Stomach (tissue), 9 donors: Measurements from ENCODE around the gene ISCA1. TPM values are rescaled to one million over a fixed set of nuclear protein-coding genes. Genes with fewer than 3 reads are reported as not detected.
"Not testable (repeated sequence)": the region's sequence is repeated elsewhere in the genome, so short reads cannot be mapped to it uniquely, and the experiment has no call there.

Experiments
- DNase-seq, 2 donors: peaks; one replicate each; pipeline versions ENCODE4 v3.0.0 to v3.0.0-alpha.2; 2013 to 2019
- H3K27ac ChIP-seq, 5 donors: fragments of 200-600 bp in 4 of 5; sonication (generic) in 4 of 5; one replicate each; pipeline ENCODE4 v1.5.1; 2013 to 2019; ENCODE audit warnings: mild to moderate bottlenecking in 1 of 5, moderate library complexity in 1 of 5
- H3K27me3 ChIP-seq, 3 donors: fragments of 200-600 bp; sonication (generic); one replicate each; pipeline ENCODE4 v1.5.1; 2017 to 2019; ENCODE audit warnings: mixed run types in 1 of 3
- H3K36me3 ChIP-seq, 4 donors: fragments of 200-600 bp; sonication (generic); 1 replicate in 3 of 4; 2 replicates in 1 of 4; pipeline ENCODE4 v1.5.1; 2016 to 2019
- H3K4me1 ChIP-seq, 4 donors: fragments of 200-600 bp; sonication (generic); one replicate each; pipeline ENCODE4 v1.5.1; 2016 to 2019
- H3K4me3 ChIP-seq, 4 donors: fragments of 200-600 bp; sonication (generic) in 3 of 4; one replicate each; pipeline ENCODE4 v1.5.1; 2016 to 2019; ENCODE audit warnings: mild to moderate bottlenecking in 1 of 4
- H3K9me3 ChIP-seq, 4 donors: fragments of 200-600 bp; sonication (generic); one replicate each; pipeline ENCODE4 v1.5.1; 2016 to 2019
- CTCF ChIP-seq, 7 experiments: fragments of 450-650 bp in 4 of 7; fragments of 200-600 bp in 3 of 7; sonication (generic) in 3 of 7; IDR thresholded peaks; one replicate each; pipeline ENCODE4 v1.5.1; 2016 to 2019; ENCODE audit warnings: antibody characterized with exemption in 7 of 7, control low read depth in 2 of 7, mild to moderate bottlenecking in 1 of 7
- EP300 ChIP-seq: sonication (generic); formaldehyde crosslinking; IDR thresholded peaks from one replicate; pipeline ENCODE4 v1.6.1; 2017; ENCODE audit warnings: antibody characterized with exemption
- POLR2A ChIP-seq, 4 donors: fragments of 450-650 bp; IDR thresholded peaks; one replicate each; pipeline ENCODE4 v1.6.1; 2016; ENCODE audit warnings: antibody characterized with exemption in 4 of 4, control low read depth in 2 of 4, mild to moderate bottlenecking in 1 of 4, moderate library complexity in 1 of 4
- POLR2AphosphoS5 ChIP-seq, 3 donors: sonication (generic); formaldehyde crosslinking; IDR thresholded peaks; one replicate each; pipeline ENCODE4 v1.6.1; 2016; ENCODE audit warnings: antibody characterized with exemption in 3 of 3
- WGBS, 5 donors: extraction: QIAGEN DNeasy Blood & Tissue Kit in 3 of 5; methylation state at CpG; one replicate each; pipeline versions ENCODE4 v1.1.5 to v1.1.7; 2013 to 2018; 5-methylcytosine and 5-hydroxymethylcytosine counted together
- intact Hi-C: fragments of 100-400 bp; cut with DNase I; formaldehyde crosslinking; loops from one replicate; pipeline ENCODE4 v1.15.1; 2023; ENCODE audit warnings: low total_unique reads
- polyA plus RNA-seq, 3 donors: library from polyadenylated mRNA; stranded (reverse); fragments of 200-250 nt; gene quantifications; one replicate each; pipeline ENCODE4 v1.2.3, GENCODE V29; 2013
- total RNA-seq, 5 donors: library from RNA; depleted of rRNA; stranded (reverse); fragments of >200 nt; gene quantifications; one replicate each; pipeline versions ENCODE4 v1.1.0 to v1.2.3, GENCODE V29; 2014 to 2016
- donor health status: healthy with polysubstance abuse.
- donor health status: Bipolar disorder and iron deficiency.
- donor health status: healthy.

ISCA1 gene
- total and polyA plus RNA-seq, 8 donors: 5.8 to 80.4 (median 32.2) TPM

DNA sequence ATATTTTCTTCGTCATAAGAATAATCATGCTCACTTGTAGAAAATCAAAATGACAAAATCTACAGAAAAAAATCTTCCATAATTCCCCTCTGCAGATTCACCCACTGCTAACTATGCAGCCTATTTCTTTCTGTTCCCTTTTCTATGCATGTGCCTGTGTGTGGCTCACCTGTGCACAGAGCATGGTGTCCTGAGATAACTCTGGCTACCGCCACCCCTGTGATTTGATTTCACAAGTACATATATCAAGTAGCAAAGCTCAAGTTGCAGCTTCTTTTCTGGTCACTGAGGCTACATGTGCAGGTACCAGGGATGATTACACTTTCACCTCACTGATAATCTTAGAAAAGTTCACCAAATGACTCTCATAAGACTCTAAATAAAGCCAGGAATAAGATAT lies 18.4 kb upstream of the ISCA1 start:
- peaks cover 0 to 17% (median 0%) of the 10 kb centered on the region in 4 donors for H3K4me1 ChIP-seq
- DNase-seq: no peak
- H3K27ac ChIP-seq: no peak overlapping the region
- H3K9me3 ChIP-seq: no peaks in the 10 kb centered on the region
- H3K4me3 ChIP-seq: no peak overlapping the region
- TF ChIP-seq POLR2A (IDR thresholded peaks at IDR 0.05) (no peak), EP300 (no peak), CTCF (IDR thresholded peaks at IDR 0.05) (no peak), POLR2AphosphoS5 (IDR thresholded peaks at IDR 0.05) (no peak)
- H3K27me3 ChIP-seq: no peaks in the 10 kb centered on the region
- whole genome bisulfite sequencing, 5 donors: 91 to 95% (median 94%) methylated on average over 2 of the region's 2 CpGs
- H3K36me3 ChIP-seq: peaks cover 64 to 100% (median 98%) of the 10 kb centered on the region in 4 donors
- intact Hi-C loops: no loop called here

DNA sequence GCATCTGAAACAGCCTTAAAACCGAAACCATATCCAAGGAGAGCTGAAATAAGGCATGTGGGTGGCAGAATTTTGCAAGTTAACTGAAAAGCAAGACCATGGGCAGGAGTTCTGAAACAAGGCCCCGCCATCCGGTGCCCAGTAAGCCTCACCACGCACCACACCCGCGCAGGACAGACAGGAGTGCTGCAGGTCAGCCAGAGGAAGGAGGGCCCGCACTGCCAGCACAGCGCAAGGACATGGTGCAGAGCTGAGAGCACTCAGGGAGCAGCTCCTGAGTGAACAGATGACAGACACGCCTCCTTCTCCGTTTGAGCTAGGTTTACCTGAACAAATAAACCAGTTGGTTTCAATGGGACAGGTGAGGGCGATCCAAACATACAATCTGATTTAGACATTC lies 16.5 kb upstream of the ISCA1 start:
- Histone ChIP-seq H3K27ac (no peak overlapping the region), H3K9me3 (no peaks in the 10 kb centered on the region), H3K4me3 (no peak overlapping the region), H3K4me1 (peaks cover 0 to 7% (median 0%) of the 10 kb centered on the region in 4 donors), H3K36me3 (peaks cover 57 to 92% (median 88%) of the 10 kb centered on the region in 4 donors), H3K27me3 (no peaks in the 10 kb centered on the region)
- intact Hi-C loops: no loop called here
- no peak for TF ChIP-seq POLR2AphosphoS5 (IDR thresholded peaks at IDR 0.05)
- no peak for TF ChIP-seq EP300
- TF ChIP-seq POLR2A (IDR thresholded peaks at IDR 0.05): no peak
- TF ChIP-seq CTCF (IDR thresholded peaks at IDR 0.05): no peak
- WGBS, 5 donors: 83 to 91% (median 89%) methylated on average over 11 of the region's 11 CpGs
- no peak for DNase-seq

DNA sequence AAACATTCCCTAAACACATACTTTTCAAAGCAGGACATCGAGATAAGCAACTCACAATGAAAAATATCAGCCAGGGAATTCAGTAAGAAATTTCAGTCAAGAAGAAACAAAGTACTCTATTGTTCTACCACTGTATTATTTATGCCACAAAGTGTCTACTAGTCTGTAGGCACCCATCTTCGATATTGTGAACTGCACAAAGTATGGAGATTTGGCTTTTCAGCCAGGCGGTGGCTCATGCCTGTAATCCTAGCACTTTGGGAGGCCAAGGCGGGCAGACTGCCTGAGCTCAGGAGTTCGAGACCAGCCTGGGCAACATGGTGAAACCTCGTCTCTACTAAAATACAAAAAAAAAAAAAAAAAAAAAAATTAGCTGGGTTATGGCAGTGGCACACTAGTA lies 8.0 kb upstream of the ISCA1 start:
- H3K4me3 ChIP-seq, H3K9me3 ChIP-seq, intact Hi-C loops, H3K27me3 ChIP-seq, DNase-seq, H3K27ac ChIP-seq, H3K4me1 ChIP-seq: not testable (repeated sequence)
- WGBS, 5 donors: 78 to 89% (median 85%) methylated on average over 6 of the region's 6 CpGs
- H3K36me3 ChIP-seq: peaks cover 12 to 61% (median 46%) of the 10 kb centered on the region in 4 donors

GRCh38 chr9:86288499-86289198 lies 6.3 kb upstream of the ISCA1 start:
- no peak overlapping the region for H3K27ac ChIP-seq
- 88 to 92% (median 90%) methylated on average over 6 of the region's 6 CpGs for whole genome bisulfite sequencing, 5 donors
- no peaks in the 10 kb centered on the region for H3K27me3 ChIP-seq
- no peaks in the 10 kb centered on the region for H3K9me3 ChIP-seq
- intact Hi-C loops: no loop called here
- TF ChIP-seq POLR2AphosphoS5 (IDR thresholded peaks at IDR 0.05) (no peak), POLR2A (IDR thresholded peaks at IDR 0.05) (no peak), EP300 (no peak), CTCF (IDR thresholded peaks at IDR 0.05) (no peak)
- H3K4me1 ChIP-seq: no peaks in the 10 kb centered on the region
- peaks cover 12 to 52% (median 39%) of the 10 kb centered on the region in 4 donors for H3K36me3 ChIP-seq
- H3K4me3 ChIP-seq: no peak overlapping the region
- no peak for DNase-seq

- peaks cover 5 to 9% (median 6%) of the 10 kb centered on the region in 4 donors for H3K4me1 ChIP-seq
- no peak overlapping the region for H3K4me3 ChIP-seq
- peak in 1 of 2 donors; percentile 65 for DNase-seq
- 55 to 75% (median 66%) methylated on average over 7 of the region's 7 CpGs for WGBS, 5 donors
- no peaks in the 10 kb centered on the region for H3K9me3 ChIP-seq
- intact Hi-C loops: no loop called here
- H3K36me3 ChIP-seq: peaks cover 12 to 36% (median 25%) of the 10 kb centered on the region in 4 donors
- no peak overlapping the region for H3K27ac ChIP-seq
- H3K27me3 ChIP-seq: no peaks in the 10 kb centered on the region
- no peak for TF ChIP-seq POLR2A (IDR thresholded peaks at IDR 0.05)
- no peak for TF ChIP-seq CTCF (IDR thresholded peaks at IDR 0.05)
- TF ChIP-seq EP300: no peak
- TF ChIP-seq POLR2AphosphoS5 (IDR thresholded peaks at IDR 0.05): no peak
Measured at GRCh38 chr9:86287013-86287412, 4.7 kb upstream of the ISCA1 start.
